ENCODE data around the gene WDR64.

GRCh38 chr1:241706257-241706656, 54.2 kb downstream of the WDR64 start:
- TF ChIP-seq SMC3 (IDR thresholded peaks at IDR 0.05) (no peak), POLR2A (IDR thresholded peaks at IDR 0.05; ENCODE audit: low read length) (no peak), CTCF (IDR thresholded peaks at IDR 0.05) (no peak), BCL3 (IDR thresholded peaks at IDR 0.05) (no peak), BHLHE40 (IDR thresholded peaks at IDR 0.05; ENCODE audit: low read depth, low read length) (no peak), HMGXB4 (CRISPR knock-in tag; IDR thresholded peaks at IDR 0.05; ENCODE audit: borderline replicate concordance) (no peak)

Measured in A549 (cell line).